ENCODE data around the gene HCRTR1.

Gene HCRTR1

GRCh38 chr1:31643976-31644559 lies 26.6 kb downstream of the HCRTR1 start:
- Histone ChIP-seq H3K27ac (peak overlapping the region; percentile 75 to 100 (median 99)), H3K4me3 (peak overlapping the region; percentile 59 to 98 (median 89))

GRCh38 chr1:31644560-31645273 lies 27.2 kb downstream of the HCRTR1 start, which contains the start of gene PEF1:
PEF1 (minus strand) TSS chr1:31644876; CDS start chr1:31644864, 12 bp downstream.
- peak within 1 kb of the TSS; percentile 75 to 100 (median 99) for H3K27ac ChIP-seq
- H3K4me3 ChIP-seq = peak within 1 kb of the TSS; percentile 59 to 98 (median 89)

- H3K4me3 ChIP-seq = peak overlapping the region; percentile 59 to 98 (median 89)
Measured at GRCh38 chr1:31645274-31645568, 27.7 kb downstream of the HCRTR1 start.

GRCh38 chr1:31646259-31646960 lies 28.9 kb downstream of the HCRTR1 start:
- H3K4me3 ChIP-seq = no peak overlapping the region
- peak overlapping the region in 2 of 21 experiments; percentile 35 to 44 for H3K27ac ChIP-seq

More at GRCh38 chr1:31645274-31645568, 27.7 kb downstream of the HCRTR1 start:
- H3K27ac ChIP-seq = peak overlapping the region; percentile 25 to 100 (median 99)

GRCh38 chr1:31647106-31647505 lies 29.6 kb downstream of the HCRTR1 start:
- Histone ChIP-seq H3K4me3 (no peak overlapping the region), H3K27ac (peak overlapping the region in 4 of 21 experiments; percentile 35 to 44 (median 40))

- H3K4me3 ChIP-seq = no peak overlapping the region
- peak overlapping the region in 13 of 21 experiments; percentile 5 to 59 (median 37) for H3K27ac ChIP-seq
Measured at GRCh38 chr1:31648190-31648589, 30.7 kb downstream of the HCRTR1 start.

GRCh38 chr1:31648641-31649357 lies 31.3 kb downstream of the HCRTR1 start:
- Histone ChIP-seq H3K27ac (peak overlapping the region in 14 of 21 experiments; percentile 7 to 59 (median 38)), H3K4me3 (no peak overlapping the region)

GRCh38 chr1:31650161-31651088 lies 32.9 kb downstream of the HCRTR1 start:
- Histone ChIP-seq H3K27ac (peak overlapping the region in 16 of 21 experiments; percentile 35 to 77 (median 53)), H3K4me3 (no peak overlapping the region)

GRCh38 chr1:31651089-31651420 lies 33.6 kb downstream of the HCRTR1 start:
- peak overlapping the region in 14 of 21 experiments; percentile 20 to 77 (median 55) for H3K27ac ChIP-seq
- no peak overlapping the region for H3K4me3 ChIP-seq

- no peak overlapping the region for H3K4me3 ChIP-seq
- H3K27ac ChIP-seq = peak overlapping the region in 15 of 21 experiments; percentile 6 to 77 (median 46)
Measured at GRCh38 chr1:31651766-31652165, 34.3 kb downstream of the HCRTR1 start.

GRCh38 chr1:31652891-31653499 lies 35.5 kb downstream of the HCRTR1 start:
- Histone ChIP-seq H3K4me3 (no peak overlapping the region), H3K27ac (peak overlapping the region in 7 of 21 experiments; percentile 12 to 80 (median 35))

GRCh38 chr1:31653717-31654473 lies 36.4 kb downstream of the HCRTR1 start:
- peak overlapping the region in 4 of 21 experiments; percentile 12 to 80 (median 36) for H3K27ac ChIP-seq
- H3K4me3 ChIP-seq = no peak overlapping the region

GRCh38 chr1:31654474-31654776 lies 36.9 kb downstream of the HCRTR1 start:
- Histone ChIP-seq H3K27ac (peak overlapping the region in 3 of 21 experiments; percentile 36 to 80 (median 68)), H3K4me3 (no peak overlapping the region)

GRCh38 chr1:31655104-31655503 lies 37.6 kb downstream of the HCRTR1 start:
- Histone ChIP-seq H3K4me3 (no peak overlapping the region), H3K27ac (peak overlapping the region in 7 of 21 experiments; percentile 21 to 80 (median 45))

GRCh38 chr1:31655756-31656155 lies 38.3 kb downstream of the HCRTR1 start:
- H3K4me3 ChIP-seq = no peak overlapping the region
- peak overlapping the region in 8 of 21 experiments; percentile 16 to 80 (median 51) for H3K27ac ChIP-seq

GRCh38 chr1:31657020-31657804 lies 39.7 kb downstream of the HCRTR1 start:
- H3K4me3 ChIP-seq = no peak overlapping the region
- H3K27ac ChIP-seq = peak overlapping the region in 3 of 21 experiments; percentile 14 to 42 (median 35)

- Histone ChIP-seq H3K4me3 (no peak overlapping the region), H3K27ac (peak overlapping the region in 3 of 21 experiments; percentile 13 to 31 (median 30))
Measured at GRCh38 chr1:31657972-31658510, 40.6 kb downstream of the HCRTR1 start.

Data from skin epidermis (tissue), 12 donors.